ENCODE measurements around the gene CTSW. TPM values are rescaled to one million over a fixed set of nuclear protein-coding genes. Genes with fewer than 3 reads are reported as not detected.
A peak's percentile ranks its signal among the peaks of the same experiment; 100 is the strongest.

Gene CTSW
- total RNA-seq, 2 donors from 2014 or later: 0.33 to 0.78 TPM

DNA sequence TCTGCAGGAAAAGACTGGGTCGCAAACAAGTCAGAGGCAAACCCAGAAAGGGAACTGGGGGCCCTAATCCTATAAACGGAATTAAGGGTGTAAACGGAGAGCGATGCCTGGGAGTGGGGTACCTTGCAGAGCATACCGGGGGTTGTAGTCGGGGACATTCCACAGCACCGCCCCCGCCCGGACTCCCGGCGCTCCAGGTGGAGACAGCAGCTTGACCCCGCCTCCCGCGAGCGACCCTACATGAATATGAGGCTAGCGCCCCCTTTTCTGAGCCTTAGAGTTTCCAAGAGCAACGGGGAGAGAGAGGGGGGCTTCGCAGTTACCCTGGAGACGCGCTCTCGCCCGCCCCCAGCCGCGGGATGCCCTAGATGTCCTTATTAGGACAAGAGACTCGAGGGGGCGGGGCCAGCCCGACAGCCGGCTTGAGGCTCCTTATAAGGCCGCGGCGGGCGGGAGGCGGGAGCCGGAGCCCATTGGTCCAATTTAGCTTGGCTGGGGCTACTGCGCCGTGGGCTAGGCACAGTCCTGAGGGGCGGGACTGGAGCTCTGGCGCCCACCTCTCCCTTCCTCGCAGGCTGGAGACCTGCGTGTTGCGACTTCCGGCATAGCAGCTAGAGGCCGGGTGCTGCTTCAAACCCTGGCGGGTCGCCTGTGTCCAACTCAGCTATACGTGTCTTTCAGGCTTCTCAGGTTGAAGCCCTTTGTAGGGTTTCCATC, 20.4 kb upstream of the CTSW start:
- ATAC-seq (peak; percentile 66), DNase-seq (peak; percentile 96 to 99 (median 98))
- intact Hi-C loops (cut with DNase I): no loop called here
- H3K9me3 ChIP-seq: no peaks in the 10 kb centered on the region
- H3K4me3 ChIP-seq: peak overlapping the region in 1 of 2 donors; percentile 18
- H3K36me3 ChIP-seq (replicated peaks in 1 of 2; ENCODE audit: insufficient read depth in 1 of 2, low read depth in 2 of 2): peaks cover 8 to 27% of the 10 kb centered on the region in 2 donors
- peak; percentile 62 to 86 (median 80) for TF ChIP-seq POLR2A (IDR thresholded peaks at IDR 0.05)
- TF ChIP-seq, protein P1, sequence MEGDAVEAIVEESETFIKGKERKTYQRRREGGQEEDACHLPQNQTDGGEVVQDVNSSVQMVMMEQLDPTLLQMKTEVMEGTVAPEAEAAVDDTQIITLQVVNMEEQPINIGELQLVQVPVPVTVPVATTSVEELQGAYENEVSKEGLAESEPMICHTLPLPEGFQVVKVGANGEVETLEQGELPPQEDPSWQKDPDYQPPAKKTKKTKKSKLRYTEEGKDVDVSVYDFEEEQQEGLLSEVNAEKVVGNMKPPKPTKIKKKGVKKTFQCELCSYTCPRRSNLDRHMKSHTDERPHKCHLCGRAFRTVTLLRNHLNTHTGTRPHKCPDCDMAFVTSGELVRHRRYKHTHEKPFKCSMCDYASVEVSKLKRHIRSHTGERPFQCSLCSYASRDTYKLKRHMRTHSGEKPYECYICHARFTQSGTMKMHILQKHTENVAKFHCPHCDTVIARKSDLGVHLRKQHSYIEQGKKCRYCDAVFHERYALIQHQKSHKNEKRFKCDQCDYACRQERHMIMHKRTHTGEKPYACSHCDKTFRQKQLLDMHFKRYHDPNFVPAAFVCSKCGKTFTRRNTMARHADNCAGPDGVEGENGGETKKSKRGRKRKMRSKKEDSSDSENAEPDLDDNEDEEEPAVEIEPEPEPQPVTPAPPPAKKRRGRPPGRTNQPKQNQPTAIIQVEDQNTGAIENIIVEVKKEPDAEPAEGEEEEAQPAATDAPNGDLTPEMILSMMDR (IDR thresholded peaks at IDR 0.05): peak in 1 of 7 experiments; percentile 5
- H3K27me3 ChIP-seq: no peaks in the 10 kb centered on the region
- WGBS, 2 donors: 0% methylated on average over 30 to 39 of the region's 46 CpGs
- H3K27ac ChIP-seq: peak overlapping the region; percentile 92 to 96 (median 92)
- peaks cover 51% of the 10 kb centered on the region for H3K4me1 ChIP-seq

DNA sequence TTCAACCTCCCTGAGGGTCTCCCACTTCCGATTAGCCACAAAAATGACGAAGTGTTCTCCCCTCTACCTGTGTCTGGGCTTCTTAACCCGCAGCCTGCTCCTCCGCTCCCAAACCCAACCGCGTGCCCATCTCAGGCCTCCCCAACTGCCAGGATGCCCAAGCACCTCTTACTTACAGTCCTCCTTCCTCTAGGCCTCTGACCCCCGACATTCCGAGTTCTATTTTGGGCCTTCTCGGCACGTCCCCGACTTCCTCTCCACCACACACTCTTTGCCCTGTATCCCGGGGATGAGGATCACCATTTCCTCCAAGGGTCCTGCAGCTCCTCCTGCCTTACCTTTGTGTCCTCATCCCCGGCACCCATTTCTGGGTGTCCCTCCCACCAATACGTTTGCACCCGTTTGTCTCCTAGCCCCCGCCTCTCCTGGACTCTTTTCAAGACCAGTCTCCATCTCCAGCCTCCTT, 19.8 kb upstream of the CTSW start:
- peak in 1 of 3 donors; percentile 1 for TF ChIP-seq POLR2A (IDR thresholded peaks at IDR 0.05)
- TF ChIP-seq, protein P1 (IDR thresholded peaks at IDR 0.05): no peak
- ATAC-seq: no peak
- Histone ChIP-seq H3K27me3 (no peaks in the 10 kb centered on the region), H3K4me3 (no peak overlapping the region), H3K4me1 (peaks cover 51% of the 10 kb centered on the region), H3K36me3 (replicated peaks in 1 of 2; ENCODE audit: insufficient read depth in 1 of 2, low read depth in 2 of 2) (peaks cover 7 to 26% of the 10 kb centered on the region in 2 donors), H3K9me3 (no peaks in the 10 kb centered on the region), H3K27ac (peak overlapping the region; percentile 92 to 96 (median 92))
- WGBS, 2 donors: 1 to 4% methylated on average over 16 of the region's 16 CpGs
- no peak for DNase-seq
- intact Hi-C loops (cut with DNase I): no loop called here

DNA sequence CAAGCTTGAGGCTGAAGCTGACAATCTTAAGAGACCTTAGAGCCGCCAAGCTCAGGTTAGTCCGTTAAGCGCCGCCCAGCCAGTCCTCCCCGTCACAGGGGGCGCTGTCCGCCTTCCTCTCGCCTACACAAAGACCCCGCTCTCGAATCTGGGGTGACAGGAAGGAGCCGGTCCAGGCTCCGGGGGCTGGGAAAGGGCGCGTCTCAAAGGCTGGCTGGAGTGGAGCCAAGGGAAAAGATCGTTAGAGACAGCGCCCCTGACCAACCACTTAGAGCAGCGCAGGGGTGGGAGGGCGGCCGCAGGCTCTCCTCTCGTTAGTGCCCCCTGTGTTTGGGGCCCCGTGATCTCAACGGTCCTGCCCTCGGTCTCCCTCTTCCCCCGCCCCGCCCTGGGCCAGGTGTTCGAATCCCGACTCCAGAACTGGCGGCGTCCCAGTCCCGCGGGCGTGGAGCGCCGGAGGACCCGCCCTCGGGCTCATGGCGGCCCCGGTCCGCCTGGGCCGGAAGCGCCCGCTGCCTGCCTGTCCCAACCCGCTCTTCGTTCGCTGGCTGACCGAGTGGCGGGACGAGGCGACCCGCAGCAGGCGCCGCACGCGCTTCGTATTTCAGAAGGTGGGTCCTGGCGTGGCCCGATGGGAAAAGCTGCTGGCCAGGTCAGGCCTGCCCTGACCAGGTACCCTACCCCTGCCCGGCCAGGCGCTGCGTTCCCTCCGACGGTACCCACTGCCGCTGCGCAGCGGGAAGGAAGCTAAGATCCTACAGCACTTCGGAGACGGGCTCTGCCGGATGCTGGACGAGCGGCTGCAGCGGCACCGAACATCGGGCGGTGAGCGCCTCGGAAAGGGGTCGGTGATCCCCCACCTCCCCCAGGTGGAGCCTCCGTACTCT, 19.1 kb upstream of the CTSW start, which contains the start of gene MUS81:
Gene MUS81 (plus strand): TSS at position 156 of the 887 bp plus-strand sequence. CDS start 321 bp downstream, at position 477.
- WGBS, 2 donors: 0% methylated on average over 22 to 77 of the region's 78 CpGs
- H3K27ac ChIP-seq: peak within 1 kb of the TSS; percentile 92 to 96 (median 92)
- H3K4me3 ChIP-seq: peak within 1 kb of the TSS; percentile 71 to 81
- intact Hi-C loops (cut with DNase I): no loop called here
- peaks cover 0 to 21% of the 10 kb centered on the region in 2 donors for H3K36me3 ChIP-seq (replicated peaks in 1 of 2; ENCODE audit: insufficient read depth in 1 of 2, low read depth in 2 of 2)
- H3K4me1 ChIP-seq: peaks cover 47% of the 10 kb centered on the region
- H3K9me3 ChIP-seq: no peaks in the 10 kb centered on the region
- ATAC-seq (peak; percentile 70), DNase-seq (peak; percentile 97 to 98 (median 98))
- no peaks in the 10 kb centered on the region for H3K27me3 ChIP-seq
- TF ChIP-seq, protein P1 (IDR thresholded peaks at IDR 0.05): peak; percentile 75 to 97 (median 96)
- TF ChIP-seq POLR2A (IDR thresholded peaks at IDR 0.05): peak; percentile 38 to 80 (median 69)

DNA sequence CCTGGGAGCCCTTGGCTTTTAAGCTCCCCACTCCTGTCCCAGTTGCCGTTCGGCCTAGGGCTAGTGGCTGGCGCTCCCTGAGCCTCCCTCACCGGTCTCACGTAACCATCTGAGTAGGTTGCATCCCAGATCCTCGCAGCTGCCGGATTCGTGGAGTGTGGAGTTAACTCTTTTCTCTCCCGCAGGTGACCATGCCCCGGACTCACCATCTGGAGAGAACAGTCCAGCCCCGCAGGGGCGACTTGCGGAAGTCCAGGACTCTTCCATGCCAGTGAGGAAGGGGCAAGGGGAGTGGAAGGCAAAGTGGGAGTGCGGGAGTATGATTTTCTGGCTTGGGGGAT, 18.5 kb upstream of the CTSW start:
- no peaks in the 10 kb centered on the region for H3K9me3 ChIP-seq
- H3K27me3 ChIP-seq: no peaks in the 10 kb centered on the region
- no peak for TF ChIP-seq POLR2A (IDR thresholded peaks at IDR 0.05)
- TF ChIP-seq, protein P1 (IDR thresholded peaks at IDR 0.05): no peak
- peak overlapping the region; percentile 71 to 81 for H3K4me3 ChIP-seq
- DNase-seq: peak in 1 of 4 donors; percentile 24
- peak overlapping the region in 3 of 4 donors; percentile 92 to 93 (median 92) for H3K27ac ChIP-seq
- intact Hi-C loops (cut with DNase I): no loop called here
- ATAC-seq: no peak
- 4 to 7% methylated on average over 9 to 14 of the region's 14 CpGs for WGBS, 2 donors
- peaks cover 3 to 19% of the 10 kb centered on the region in 2 donors for H3K36me3 ChIP-seq (replicated peaks in 1 of 2; ENCODE audit: insufficient read depth in 1 of 2, low read depth in 2 of 2)
- H3K4me1 ChIP-seq: peaks cover 41% of the 10 kb centered on the region
